HG03521 (cell line): ENCODE measurements around the gene GLI1.

Experiments used
- ATAC-seq: cut with Tn5 transposase; IDR thresholded peaks from one replicate; pipeline ENCODE4 v1.9.1; 2021; ENCODE audit warnings: mild to moderate bottlenecking, moderate library complexity; ENCODE audit not compliant: unreplicated experiment

GLI1 gene

GRCh38 chr12:57474862-57475261, 15.3 kb downstream of the GLI1 start:
- no peak for ATAC-seq

GRCh38 chr12:57475271-57476161, 15.9 kb downstream of the GLI1 start:
- ATAC-seq = no peak

GRCh38 chr12:57476162-57476992, 16.8 kb downstream of the GLI1 start:
- ATAC-seq = no peak

- no peak for ATAC-seq
Observed at GRCh38 chr12:57476993-57477709, 17.6 kb downstream of the GLI1 start.

- ATAC-seq = no peak
Observed at GRCh38 chr12:57477710-57478681, 18.4 kb downstream of the GLI1 start.

- no peak for ATAC-seq
Observed at GRCh38 chr12:57479043-57479375, 19.4 kb downstream of the GLI1 start.

- ATAC-seq = peak; percentile 47
Observed at GRCh38 chr12:57479376-57480115, 20.0 kb downstream of the GLI1 start, which contains the start of gene ARHGAP9. Gene ARHGAP9 (minus strand): TSS chr12:57479866. CDS start chr12:57479406, 460 bp downstream.

- no peak for ATAC-seq
Observed at GRCh38 chr12:57481671-57482070, 22.1 kb downstream of the GLI1 start.

- ATAC-seq = no peak
Observed at GRCh38 chr12:57483466-57483865, 23.9 kb downstream of the GLI1 start.

- no peak for ATAC-seq
Observed at GRCh38 chr12:57485695-57486094, 26.1 kb downstream of the GLI1 start.

GRCh38 chr12:57487055-57487596, 27.5 kb downstream of the GLI1 start:
- ATAC-seq = no peak

- peak; percentile 96 for ATAC-seq
Observed at GRCh38 chr12:57487597-57488401, 28.2 kb downstream of the GLI1 start, which contains the start of gene MARS1. Gene MARS1 (plus strand): TSS chr12:57488068. CDS start chr12:57488091, 23 bp downstream.

GRCh38 chr12:57488402-57489156, 29.0 kb downstream of the GLI1 start:
- ATAC-seq = no peak

GRCh38 chr12:57489157-57489641, 29.6 kb downstream of the GLI1 start:
- no peak for ATAC-seq

GRCh38 chr12:57490126-57490525, 30.5 kb downstream of the GLI1 start:
- no peak for ATAC-seq

- no peak for ATAC-seq
Observed at GRCh38 chr12:57491393-57492280, 32.1 kb downstream of the GLI1 start.
